OCI-LY7 (cell line): Measurements from ENCODE around the gene PTPRE. TPM values are rescaled to one million over a fixed set of nuclear protein-coding genes. Genes with fewer than 3 reads are reported as not detected.

Source experiments
- BruUV-seq: library from RNA; stranded (reverse); fragments of 400-500 nt; replicated peaks from 2 replicates; lab custom pipeline; 2021; lab: Mats Ljungman, UMichigan
- CTCF ChIA-PET: fragments of 300-600 bp; sonication (Branson Sonifier 250); formaldehyde crosslinking; loops from one replicate; lab custom pipeline; 2022; ENCODE audit warnings: antibody characterized with exemption; ENCODE audit not compliant: unreplicated experiment; lab: Charles Lee
- POLR2A ChIA-PET: fragments of 300-600 bp; sonication (Branson Sonifier 250); formaldehyde crosslinking; loops from one replicate; lab custom pipeline; 2022; ENCODE audit warnings: antibody characterized with exemption; lab: Charles Lee
- DNase-seq: peaks from one replicate; pipeline ENCODE4 v3.0.0-alpha.2; 2015; ENCODE audit warnings: low spot score
- H2AFZ ChIP-seq: fragments of 200-600 bp; sonication (generic), shearing (Covaris generic); 2 replicates; pipeline ENCODE4 v1.6.1; 2014; ENCODE audit warnings: mild to moderate bottlenecking, antibody characterized with exemption, low read length, moderate library complexity
- H3K27ac ChIP-seq: fragments of 200-600 bp; sonication (generic); 2 replicates; pipeline ENCODE4 v1.5.1; 2014; ENCODE audit warnings: mixed run types, low read depth, mild to moderate bottlenecking, moderate library complexity, low read length, inconsistent platforms; ENCODE audit not compliant: poor library complexity, severe bottlenecking
- H3K36me3 ChIP-seq: fragments of 200-600 bp; sonication (generic); 2 replicates; pipeline ENCODE4 v1.6.1; 2014; ENCODE audit warnings: mild to moderate bottlenecking, antibody characterized with exemption, low read length, moderate library complexity, mixed read lengths; ENCODE audit not compliant: insufficient read depth
- H3K4me1 ChIP-seq: fragments of 200-600 bp; sonication (generic); 2 replicates; pipeline ENCODE4 v1.5.1; 2014; ENCODE audit warnings: mild to moderate bottlenecking, low read length; ENCODE audit not compliant: insufficient read depth, poor library complexity, severe bottlenecking
- H3K4me2 ChIP-seq: fragments of 200-600 bp; sonication (generic); 2 replicates; pipeline ENCODE4 v1.6.1; 2014; ENCODE audit warnings: mild to moderate bottlenecking, low read length
- H3K4me3 ChIP-seq: fragments of 200-600 bp; sonication (generic); 2 replicates; pipeline ENCODE4 v1.5.1; 2014; ENCODE audit warnings: mild to moderate bottlenecking, low read depth, low read length; ENCODE audit not compliant: poor library complexity, severe bottlenecking
- H3K79me2 ChIP-seq: fragments of 200-600 bp; sonication (generic); 2 replicates; pipeline ENCODE4 v1.6.1; 2016; ENCODE audit warnings: low read depth, mild to moderate bottlenecking, low read length, moderate library complexity, mixed read lengths; ENCODE audit not compliant: insufficient read depth
- H3K9me2 ChIP-seq: fragments of 200-600 bp; sonication (generic); 2 replicates; pipeline ENCODE4 v1.6.1; 2016; ENCODE audit warnings: mild to moderate bottlenecking, low read length, mixed read lengths; ENCODE audit not compliant: insufficient read depth
- H3K9me3 ChIP-seq: fragments of 200-600 bp; sonication (generic); 2 replicates; pipeline ENCODE4 v1.6.1; 2014; ENCODE audit warnings: mild to moderate bottlenecking, mixed run types, low read length, mixed read lengths
- H4K20me1 ChIP-seq: fragments of 200-600 bp; sonication (generic); 2 replicates; pipeline ENCODE4 v1.6.1; 2014; ENCODE audit warnings: mild to moderate bottlenecking, antibody characterized with exemption, low read length, moderate library complexity, mixed read lengths; ENCODE audit not compliant: insufficient read depth
- EZH2phosphoT487 ChIP-seq: fragments of 200-600 bp; sonication (generic); IDR thresholded peaks from 2 replicates; pipeline ENCODE4 v1.6.1; 2018; ENCODE audit warnings: low read depth, borderline replicate concordance, mild to moderate bottlenecking, mixed run types, antibody characterized with exemption, low read length, moderate library complexity, mixed read lengths
- intact Hi-C: fragments of 100-400 bp; cut with micrococcal nuclease; formaldehyde crosslinking; loops from one replicate; pipeline ENCODE4 v1.10.0; 2022; ENCODE audit not compliant: unreplicated experiment
- total RNA-seq, 2 experiments: library from RNA; depleted of rRNA in 1 of 2; stranded (reverse); fragments of >200 nt in 1 of 2; shearing (Covaris generic) in 1 of 2; gene quantifications; 2 replicates each; pipeline ENCODE4 v1.2.3, GENCODE V29; 2014 to 2022
- TF ChIP-seq, protein P1 (sequence below): fragments of 200-600 bp; sonication (generic); conservative IDR thresholded peaks from 2 replicates; pipeline ENCODE4 v1.5.1; 2014; ENCODE audit warnings: mild to moderate bottlenecking, antibody characterized with exemption, low read length, moderate library complexity, mixed read lengths

Gene PTPRE
- total RNA-seq, 2 experiments from 2014 or later: 6.8 to 8.3 TPM

DNA sequence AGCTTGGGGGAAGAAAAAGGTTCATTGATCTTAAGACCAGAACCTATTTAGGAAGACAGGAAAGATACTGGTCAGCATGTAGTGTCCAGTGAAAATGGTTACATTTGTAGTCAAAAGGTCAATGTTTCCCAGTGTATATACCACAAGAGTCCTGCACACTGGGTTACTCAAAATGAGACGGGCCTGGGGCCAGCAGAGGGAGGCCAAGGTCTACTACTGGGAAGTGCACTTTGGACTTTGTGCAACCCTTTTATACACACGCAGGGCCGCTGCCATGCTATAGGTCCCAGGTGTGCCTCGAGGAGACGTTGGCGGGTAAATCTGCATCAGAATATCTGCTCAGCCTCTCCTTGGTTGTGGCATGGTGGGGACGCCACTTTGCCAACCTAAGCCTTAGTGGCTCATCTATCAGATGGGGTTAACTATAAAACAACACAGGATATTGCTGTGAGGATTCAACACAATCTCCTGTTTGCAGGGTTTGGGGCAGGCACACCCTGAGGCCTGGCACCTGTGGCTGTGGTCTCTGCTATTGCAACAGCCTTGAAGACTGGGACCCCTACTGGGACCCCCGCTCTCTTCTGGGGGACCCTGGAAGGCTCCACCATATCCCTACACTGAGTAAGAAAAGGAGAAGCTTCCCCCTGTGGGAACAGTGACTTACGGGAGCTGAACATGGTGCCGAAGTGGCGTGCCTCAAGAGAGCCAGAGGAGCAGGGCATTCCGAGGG is 33.9 kb upstream of the PTPRE start:
- Histone ChIP-seq H3K4me3 (no peak overlapping the region), H3K27ac (no peak overlapping the region), H3K4me2 (no peak overlapping the region), H3K79me2 (no peaks in the 10 kb centered on the region), H3K36me3 (no peaks in the 10 kb centered on the region), H3K9me2 (no peaks in the 10 kb centered on the region), H4K20me1 (no peaks in the 10 kb centered on the region), H3K9me3 (peaks cover 11% of the 10 kb centered on the region; the same call in 1 of the 2 replicates), H2AFZ (no peak overlapping the region), H3K4me1 (no peaks in the 10 kb centered on the region)
- DNase-seq: no peak
- POLR2A ChIA-PET: no interaction called here
- intact Hi-C loops: no loop called here
- CTCF ChIA-PET: no interaction called here
- TF ChIP-seq, protein P1, sequence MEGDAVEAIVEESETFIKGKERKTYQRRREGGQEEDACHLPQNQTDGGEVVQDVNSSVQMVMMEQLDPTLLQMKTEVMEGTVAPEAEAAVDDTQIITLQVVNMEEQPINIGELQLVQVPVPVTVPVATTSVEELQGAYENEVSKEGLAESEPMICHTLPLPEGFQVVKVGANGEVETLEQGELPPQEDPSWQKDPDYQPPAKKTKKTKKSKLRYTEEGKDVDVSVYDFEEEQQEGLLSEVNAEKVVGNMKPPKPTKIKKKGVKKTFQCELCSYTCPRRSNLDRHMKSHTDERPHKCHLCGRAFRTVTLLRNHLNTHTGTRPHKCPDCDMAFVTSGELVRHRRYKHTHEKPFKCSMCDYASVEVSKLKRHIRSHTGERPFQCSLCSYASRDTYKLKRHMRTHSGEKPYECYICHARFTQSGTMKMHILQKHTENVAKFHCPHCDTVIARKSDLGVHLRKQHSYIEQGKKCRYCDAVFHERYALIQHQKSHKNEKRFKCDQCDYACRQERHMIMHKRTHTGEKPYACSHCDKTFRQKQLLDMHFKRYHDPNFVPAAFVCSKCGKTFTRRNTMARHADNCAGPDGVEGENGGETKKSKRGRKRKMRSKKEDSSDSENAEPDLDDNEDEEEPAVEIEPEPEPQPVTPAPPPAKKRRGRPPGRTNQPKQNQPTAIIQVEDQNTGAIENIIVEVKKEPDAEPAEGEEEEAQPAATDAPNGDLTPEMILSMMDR: no peak
- TF ChIP-seq EZH2phosphoT487: no peak
- no TSS peak for BruUV-seq

DNA sequence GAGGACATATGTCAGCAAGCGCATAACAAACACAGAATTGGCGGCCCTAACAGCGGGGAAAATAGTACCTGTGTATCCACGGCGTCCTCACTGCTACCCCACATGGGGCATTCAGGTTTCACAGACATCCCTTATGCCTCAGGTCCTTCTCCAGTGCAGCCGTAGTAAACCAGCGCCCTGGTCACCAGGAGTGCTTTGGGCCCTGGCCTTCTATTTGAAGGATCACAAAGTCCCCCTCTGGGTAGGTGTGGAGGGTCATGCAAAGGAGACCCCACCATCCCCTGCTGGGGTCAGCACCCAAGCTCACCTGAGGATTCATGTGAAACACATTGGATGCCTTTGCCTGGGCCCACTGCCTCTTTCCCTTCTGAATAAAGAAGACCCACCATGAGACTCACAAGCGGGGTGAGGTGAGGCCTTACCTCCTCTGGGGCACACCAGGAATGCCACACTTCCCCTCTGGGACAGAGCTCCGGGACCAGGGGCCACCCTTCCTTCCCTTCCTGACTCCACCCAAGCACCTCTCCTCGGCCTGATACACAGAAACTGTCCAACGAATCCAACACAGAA is 32.9 kb upstream of the PTPRE start:
- TF ChIP-seq, protein P1: no peak
- no peak for TF ChIP-seq EZH2phosphoT487
- no peak overlapping the region for H2AFZ ChIP-seq
- H3K27ac ChIP-seq: no peak overlapping the region
- CTCF ChIA-PET: no interaction called here
- POLR2A ChIA-PET: no interaction called here
- intact Hi-C loops: no loop called here
- no peaks in the 10 kb centered on the region for H3K9me2 ChIP-seq
- no peaks in the 10 kb centered on the region for H3K36me3 ChIP-seq
- H3K4me2 ChIP-seq: no peak overlapping the region
- peaks cover 10% of the 10 kb centered on the region; the same call in 1 of the 2 replicates for H3K9me3 ChIP-seq
- BruUV-seq: no TSS peak
- DNase-seq: no peak
- no peaks in the 10 kb centered on the region for H3K4me1 ChIP-seq
- no peak overlapping the region for H3K4me3 ChIP-seq
- H3K79me2 ChIP-seq: no peaks in the 10 kb centered on the region
- no peaks in the 10 kb centered on the region for H4K20me1 ChIP-seq
